Activated T-cell treated with anti-CD3 and anti-CD28 coated beads, Interleukin-2, amount 50 U/mL, for 48 hours (primary cell): ENCODE data around the gene NUP43.
"Not testable (repeated sequence)": the region's sequence is repeated elsewhere in the genome, so short reads cannot be mapped to it uniquely, and the experiment has no call there.

ENCODE experiments used
- DNase-seq, 2 experiments: peaks; one replicate each; pipeline ENCODE4 v3.0.0-alpha.2; 2020

Gene NUP43

DNA sequence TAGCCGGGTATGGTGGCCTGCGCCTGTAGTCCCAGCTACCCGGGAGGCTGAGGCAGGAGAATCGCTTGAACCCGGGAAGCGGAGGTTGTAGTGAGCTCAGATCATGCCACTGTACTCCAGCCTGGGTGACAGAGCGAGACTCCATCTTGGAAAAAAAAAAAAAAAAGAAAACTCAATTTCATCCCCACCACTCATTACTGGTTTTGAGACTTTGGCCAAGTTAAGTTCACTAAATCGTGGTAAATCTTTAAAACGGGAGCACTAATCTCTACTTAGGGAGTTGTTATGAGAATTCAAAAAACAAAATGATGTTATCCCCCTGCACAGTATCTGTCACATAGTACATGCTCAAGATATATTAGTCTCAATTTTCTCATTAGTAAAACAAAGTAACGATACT, 1.1 kb downstream of the NUP43 start:
- not testable (repeated sequence) for DNase-seq

DNA sequence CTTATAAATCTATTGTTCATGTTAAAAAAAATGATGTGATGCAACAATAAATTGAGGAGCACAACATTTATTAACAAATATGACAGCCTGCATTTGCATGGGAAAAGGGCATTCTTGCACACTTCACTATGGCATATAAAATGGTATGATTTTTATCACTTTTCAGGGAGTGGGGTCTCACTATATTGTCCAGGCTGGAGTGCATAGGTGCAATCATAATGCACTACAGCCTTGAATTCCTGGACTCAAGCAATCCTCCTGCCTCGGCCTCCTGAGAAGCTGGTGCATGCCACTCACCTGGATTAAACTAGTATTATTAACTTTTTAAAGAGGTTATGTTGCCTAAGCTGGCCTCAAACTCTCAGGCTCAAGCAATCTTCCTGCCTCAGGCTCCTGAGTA, 11.4 kb downstream of the NUP43 start:
- no peak for DNase-seq

DNA sequence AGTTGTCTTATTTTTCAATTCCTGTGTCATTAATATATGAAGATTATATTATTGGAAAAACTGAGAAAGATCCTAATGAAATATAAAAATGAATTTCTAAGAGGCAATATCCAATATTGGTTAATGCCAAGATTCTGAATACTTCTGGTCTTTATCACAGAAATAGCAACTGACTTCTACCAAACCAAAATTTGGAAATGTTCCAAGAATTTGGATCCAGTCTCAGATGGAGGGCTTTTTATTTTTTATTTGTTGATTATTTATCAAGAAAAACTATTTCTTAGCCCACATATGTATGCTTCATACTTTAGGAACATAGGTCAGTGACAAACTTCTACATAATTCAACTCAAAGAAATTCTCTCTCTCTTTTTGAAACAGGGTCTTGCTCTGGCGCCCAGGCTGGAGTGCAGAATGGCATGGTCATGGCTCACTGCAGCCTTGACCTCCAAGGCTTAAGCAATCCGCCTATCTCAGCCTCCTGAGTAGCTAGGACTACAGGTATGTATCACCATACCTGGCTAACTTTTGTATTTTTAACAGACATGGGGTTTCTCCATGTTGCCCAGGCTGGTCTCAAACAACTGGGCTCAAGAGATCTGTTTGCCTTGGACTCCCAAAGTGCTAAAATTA, 13.1 kb downstream of the NUP43 start:
- no peak for DNase-seq

DNA sequence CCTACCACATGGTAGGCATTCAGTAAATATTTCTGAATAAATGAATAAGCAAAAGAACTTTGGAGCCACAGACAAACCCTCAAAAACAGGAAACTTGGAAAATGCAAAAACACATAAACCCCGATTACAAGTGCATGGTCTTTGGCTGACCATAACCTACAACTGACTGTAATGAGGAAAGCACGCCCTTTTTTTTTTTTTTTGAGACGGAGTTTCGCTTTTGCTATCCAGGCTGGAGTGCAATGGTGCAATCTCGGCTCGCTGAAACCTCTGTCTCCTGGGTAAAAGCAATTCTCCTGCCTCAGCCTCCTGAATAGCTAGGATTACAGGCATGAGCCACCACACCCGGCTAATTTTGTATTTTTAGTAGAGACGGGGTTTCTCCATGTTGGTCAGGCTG, 16.5 kb downstream of the NUP43 start:
- no peak for DNase-seq

DNA sequence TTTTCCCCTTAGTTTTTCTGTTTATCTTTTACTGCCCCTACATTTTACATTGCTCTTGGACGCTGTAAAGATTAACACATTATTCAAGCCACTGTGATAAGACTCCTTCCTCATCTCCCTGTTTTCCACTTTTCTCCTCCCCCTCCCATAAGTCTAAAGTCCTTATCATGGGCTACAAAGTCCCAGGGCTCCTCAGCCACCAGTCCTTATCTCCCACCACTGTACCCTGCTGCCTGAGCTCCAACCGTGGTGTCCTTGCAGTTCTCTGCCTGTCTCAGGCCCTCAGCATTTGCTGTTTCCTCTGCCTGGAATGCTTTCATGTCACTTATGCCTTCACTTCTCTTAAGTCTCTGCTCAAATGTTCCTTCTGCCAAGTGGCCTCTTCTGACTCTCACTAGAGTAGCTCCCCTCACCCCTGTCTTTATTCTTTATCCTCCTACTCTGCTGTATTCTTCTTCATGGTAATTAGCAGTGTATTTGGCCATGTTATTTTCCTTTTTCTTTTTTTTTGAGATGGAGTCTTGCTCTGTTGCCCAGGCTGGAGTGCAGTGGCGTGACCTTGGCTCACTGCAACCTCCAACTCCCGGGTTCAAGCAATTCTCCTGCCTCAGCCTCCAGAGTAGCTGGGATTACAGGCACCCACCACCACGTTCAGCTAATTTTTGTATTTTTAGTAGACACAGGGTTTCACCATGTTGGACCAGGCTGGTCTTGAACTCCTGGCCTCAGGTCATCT, 17.7 kb downstream of the NUP43 start:
- no peak for DNase-seq

DNA sequence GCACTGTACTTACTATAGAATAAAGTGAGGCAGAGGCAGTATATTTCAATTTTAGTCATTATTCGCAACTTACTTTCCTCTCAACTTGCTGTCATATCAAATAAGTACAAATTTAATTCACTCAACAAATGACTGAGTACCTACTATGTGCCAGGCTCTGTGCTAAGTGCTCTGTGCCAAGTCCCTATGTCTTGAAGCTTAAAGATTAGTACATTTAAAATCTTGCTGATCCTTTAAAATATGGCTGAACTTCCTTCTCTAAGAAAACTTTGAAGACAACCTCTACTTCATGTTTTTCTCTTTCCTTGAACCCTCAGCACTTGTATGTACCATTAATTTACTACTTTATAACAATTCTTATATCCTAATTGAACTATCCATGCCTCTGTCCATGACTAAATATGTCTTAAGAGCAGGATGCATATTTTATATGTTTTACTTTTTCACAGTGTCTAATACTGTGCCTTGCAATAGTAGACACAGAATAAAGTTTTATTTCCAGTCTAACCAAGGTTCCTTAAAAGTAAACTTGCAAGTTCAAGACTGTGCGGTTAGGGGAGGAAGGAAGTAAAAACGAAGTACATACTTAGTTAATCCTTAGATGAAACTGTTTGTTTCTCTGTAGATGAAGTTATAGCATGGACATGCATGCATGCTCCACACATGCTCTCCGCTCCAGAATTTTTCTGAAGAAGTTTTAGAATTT, 18.4 kb downstream of the NUP43 start:
- no peak for DNase-seq

DNA sequence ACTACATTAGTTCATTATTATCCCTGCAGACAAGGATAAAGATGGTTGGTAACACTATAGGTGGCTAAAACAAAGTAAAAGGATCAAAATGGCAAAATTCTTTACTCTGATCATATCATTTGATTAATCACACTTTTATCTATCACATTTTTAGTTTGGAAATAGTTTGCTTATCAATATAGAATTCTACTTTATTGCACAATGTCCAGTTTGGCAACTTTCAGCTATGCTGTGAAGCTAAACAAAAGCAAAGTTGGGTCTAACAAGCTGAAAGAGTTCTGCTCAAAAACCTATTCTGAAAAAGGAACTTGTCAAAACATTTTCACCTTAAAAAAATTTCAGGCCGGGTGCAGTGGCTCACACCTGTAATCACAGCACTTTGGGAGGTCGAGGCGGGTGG, 20.5 kb downstream of the NUP43 start:
- DNase-seq: no peak

DNA sequence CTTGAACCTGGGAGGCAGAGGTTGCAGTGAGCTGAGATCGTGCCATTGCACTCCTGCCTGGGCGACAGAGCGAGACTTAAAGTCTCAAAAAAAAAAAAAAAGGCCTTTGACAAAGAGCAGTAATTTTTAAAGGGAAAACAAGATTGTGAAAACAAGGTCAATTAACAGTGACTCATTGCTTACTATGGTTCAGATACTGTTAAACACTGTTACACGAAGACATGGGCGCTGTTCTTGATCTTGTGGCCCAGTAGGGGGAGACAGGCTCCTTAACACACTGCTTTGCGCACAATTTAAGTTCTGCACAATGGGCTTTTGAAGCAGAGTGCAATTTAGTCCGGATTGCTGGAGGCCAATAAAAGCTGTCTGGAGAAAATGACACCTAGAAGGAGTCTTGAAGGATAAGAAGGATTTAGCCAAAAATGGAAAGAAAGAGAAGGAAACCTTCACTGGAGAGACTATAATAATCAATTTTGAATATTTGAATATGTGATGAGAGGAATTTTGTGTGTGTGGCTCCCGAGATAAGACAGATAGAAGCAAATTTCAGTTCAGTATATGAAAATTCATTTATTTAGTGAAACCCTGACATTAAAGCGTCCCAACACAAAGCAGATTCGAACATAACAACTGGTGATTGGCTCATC, 22.4 kb downstream of the NUP43 start:
- DNase-seq: peak in 1 of 2 experiments; percentile 33

DNA sequence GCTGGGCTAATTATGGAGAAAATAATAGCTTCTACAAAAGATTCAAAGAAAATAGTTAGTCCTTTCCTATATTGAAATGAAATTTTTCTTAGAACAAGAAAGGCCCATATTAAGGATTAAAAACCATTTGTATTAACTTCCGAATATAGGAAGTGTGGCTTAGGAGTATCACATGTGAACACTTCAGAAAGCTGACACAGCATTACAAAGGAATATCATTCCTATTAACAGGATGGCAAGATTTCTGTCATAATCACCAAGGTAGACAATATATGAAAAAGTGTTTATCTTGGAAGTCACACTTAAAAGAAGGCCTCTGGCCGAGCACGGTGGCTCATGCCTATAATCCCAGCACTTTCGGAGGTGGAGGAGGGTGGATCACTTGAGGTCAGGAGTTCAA, 23.1 kb downstream of the NUP43 start:
- DNase-seq: no peak

DNA sequence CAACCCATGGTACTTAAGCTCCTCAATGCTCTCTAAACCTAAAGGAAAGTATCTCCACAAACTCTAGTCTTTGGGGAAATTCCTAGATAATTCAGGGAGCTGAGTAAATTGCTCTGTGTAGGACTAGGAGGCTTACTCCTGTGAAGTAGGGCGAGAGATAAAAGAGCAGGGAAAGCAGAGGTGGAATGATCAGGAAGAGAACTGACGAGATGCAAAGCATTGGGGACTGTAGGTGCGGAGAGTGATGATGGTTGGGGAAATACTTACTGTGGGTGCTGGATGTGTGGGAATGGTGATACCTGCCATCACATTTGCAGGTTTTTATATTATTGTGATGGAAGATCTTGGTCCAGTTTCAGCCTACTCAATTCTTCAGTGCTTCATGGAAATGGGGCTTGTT, 26.8 kb downstream of the NUP43 start:
- DNase-seq: no peak

DNA sequence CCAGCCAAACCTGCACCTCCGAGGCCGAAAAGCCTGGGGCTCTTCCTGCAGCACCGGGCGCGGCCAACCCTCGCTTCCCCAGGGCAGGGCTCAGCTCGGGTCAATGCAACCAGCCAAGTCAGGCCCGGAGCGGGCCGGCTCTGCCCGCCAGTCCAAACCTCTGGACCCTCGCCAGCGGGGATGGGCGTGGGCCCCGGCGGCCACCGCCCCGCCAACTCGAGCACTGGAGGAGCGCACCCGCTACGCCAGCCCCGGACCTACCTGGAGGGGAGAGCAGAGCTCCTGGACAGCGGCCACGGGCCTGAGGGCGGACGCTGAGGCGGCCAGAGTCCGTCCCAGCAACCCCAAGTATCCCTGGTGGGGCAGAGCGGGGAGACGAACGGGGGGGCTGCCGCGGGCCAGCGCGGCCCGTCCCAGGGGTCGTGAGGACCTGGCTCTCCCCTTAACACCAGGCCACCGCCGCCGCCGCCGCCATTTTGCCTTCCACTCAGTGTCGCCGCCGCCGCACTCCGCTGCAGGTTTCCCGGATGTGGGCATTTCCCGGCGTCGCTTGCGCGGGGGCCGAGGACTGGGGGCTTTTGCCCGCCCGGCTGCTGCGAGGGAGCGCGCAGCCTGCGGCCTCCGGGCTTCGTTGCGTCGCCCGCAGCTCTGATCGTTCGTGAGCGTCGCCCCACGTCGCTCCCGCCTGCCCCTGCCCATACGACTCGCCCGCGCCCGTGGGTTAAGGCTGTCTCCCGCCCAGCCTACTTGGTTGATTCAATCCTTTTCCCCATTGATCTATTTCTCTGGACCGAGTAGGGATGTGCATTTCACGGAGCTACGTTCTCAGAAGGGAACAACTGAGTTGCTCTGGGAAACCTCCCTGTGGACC, 28.5 kb downstream of the NUP43 start, which contains the start of gene LATS1:
LATS1 (minus strand) TSS at position 514 of the 871 bp plus-strand sequence. CDS start 15,975 bp downstream, outside the sequence.
- DNase-seq: peak; percentile 95

DNA sequence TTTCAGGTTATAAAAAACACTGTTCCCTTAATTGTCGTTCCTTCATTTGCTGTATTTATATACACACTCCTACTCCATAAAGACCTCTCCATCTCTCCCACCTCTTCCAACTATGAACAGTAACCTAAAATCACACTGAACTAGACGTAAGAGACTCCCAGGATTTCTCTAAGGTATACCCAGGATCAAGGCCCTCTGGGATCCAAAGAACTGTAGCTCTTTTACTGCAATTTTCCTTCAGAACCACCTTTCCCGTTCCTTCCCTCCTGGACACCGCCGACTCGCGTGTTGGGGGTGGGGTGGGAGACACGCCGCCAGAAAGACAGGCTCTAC, 29.1 kb downstream of the NUP43 start:
- DNase-seq: no peak

DNA sequence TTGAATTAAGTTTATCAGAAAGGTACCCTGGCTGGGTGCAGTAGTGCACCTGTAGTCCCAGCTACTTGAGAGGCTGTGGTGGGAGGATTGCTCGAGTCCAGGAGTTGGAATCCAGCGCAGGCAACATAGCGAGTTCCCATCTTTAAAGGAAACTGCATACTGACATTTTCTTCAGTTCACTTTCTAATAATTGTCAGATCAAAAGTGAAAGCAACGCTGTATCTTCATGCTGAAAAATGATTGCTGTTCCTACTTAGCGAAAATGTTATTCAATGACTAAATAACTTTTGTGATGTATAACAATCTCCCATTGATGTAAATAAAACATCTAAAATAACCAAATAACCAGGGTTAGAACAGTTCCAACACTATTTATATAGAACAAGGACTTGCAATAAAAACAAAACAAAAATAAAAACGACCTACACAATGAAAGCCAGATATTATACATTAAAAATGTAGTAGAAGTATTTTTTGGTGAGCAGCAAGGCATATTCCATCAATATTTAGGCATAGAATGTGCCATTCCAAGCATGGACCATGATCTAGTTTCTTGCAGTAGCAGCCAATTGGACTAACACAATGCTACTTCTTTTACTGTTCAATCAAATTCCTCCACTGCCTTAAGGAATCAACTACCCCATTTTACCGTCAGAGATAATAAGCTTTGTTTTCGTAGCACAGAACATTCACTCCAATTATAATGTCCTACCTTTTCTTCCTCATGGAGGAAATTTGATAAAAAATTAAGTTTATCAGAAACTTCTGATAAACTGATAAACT, 30.0 kb downstream of the NUP43 start:
- no peak for DNase-seq

DNA sequence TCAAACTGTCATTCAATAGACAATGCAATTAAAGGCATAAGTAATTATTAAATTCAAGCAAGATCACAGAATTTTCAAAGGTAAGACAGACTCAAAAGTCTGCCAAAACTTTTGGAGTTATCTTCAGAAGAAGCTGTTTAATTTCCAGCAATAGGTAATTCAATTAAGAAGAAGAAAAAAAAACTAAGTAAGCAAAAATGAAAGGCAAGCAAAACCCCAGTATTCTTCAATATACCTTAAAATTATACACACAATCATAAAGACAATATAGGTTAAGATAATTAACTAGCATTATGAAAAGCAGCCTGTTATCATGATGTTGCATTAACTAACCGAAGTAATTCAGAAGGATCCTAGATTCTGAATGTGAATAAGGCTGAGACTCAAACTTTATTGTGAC, 31.9 kb downstream of the NUP43 start:
- no peak for DNase-seq

DNA sequence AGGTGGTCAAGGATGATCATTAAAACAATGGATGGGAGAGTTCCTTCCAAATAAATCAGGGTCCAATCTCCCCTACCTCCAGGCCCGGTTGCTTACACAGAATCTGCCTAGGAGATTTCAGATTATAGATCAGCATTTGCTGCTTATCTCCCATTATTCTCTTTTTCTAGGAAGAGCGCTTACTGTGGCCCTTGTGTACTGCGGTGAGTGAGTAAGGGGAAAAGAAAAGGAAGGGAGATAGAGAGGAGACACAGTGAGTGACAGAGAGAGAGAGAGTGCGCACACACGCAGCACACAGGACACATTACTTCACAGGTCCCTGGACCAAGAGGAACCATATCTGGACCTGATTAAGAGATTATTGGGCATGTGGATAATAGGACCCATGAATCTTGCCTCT, 34.6 kb downstream of the NUP43 start:
- DNase-seq: no peak

DNA sequence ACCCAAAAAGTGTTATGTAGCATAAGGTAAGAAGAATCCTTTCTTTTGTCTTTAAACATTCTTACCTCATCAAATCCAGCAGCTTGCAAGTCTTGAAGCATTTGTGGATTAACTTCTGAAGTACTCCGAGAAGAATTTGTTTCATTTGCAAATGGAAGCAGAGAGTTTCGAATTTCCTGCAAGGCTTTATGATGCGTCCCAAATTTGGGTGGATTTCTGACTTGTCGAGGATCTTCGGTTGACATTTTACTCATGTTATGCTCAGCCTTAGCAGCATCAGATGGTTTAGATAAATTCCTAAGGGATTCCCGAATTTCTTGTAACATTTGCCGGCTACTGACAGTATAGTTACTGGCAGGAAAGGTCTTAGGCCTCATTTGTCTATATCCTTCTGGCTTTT, 44.6 kb downstream of the NUP43 start:
- DNase-seq: no peak

DNA sequence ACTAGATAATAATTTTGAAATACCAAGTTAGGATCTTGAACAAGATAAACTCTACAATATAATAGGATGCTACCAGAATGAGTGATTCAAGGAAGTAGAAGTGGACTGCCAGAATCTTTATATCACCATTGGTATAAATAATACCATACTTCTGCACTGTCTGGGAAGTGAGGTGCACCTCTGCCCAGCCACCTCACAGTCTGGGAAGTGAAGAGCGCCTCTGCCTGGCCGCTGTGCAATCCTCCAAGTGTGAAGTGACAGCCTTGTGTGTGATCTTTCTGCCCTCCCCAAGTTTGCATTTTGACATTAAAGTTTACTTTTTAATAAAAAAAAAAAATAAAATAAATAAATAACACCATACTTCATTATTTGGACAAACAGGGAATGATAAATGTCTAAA, 47.2 kb downstream of the NUP43 start:
- DNase-seq: no peak

DNA sequence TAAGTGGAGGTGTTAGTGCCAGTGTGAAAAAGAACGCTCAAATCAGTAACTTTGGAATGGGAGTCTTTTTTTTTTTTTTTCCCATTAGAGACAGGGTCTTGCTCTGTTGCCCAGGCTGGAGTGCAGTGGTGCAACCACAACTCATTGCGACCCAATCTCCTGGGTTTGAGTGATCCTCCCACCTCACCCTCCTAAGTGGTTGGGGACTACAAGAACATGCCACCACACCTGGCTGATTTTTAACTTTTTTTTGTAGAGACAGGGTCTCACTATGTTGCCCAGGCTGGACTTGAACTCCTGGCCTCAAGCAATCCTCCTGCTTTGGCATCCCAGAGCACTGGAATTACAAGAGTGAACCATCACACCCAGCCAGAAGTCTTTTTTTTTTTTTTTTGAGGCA, 48.2 kb downstream of the NUP43 start:
- DNase-seq: no peak

DNA sequence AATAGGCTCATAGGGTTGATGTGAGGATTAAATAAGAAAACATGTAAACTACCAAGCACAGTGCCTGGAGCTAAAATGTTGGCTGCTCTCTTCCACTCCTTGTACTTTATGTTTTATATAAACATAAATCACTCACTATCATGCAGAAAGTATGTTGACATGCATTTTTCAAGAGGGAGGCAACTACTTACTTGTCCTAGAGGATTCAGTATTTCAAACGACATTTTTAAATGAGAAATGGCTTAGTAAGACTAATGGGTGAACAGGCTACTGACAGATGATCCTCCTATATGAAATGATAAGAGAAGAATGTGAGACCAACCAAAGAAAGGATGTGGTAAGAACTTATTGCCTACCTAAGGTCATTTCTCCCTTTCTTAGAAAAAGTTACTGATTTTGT, 49.4 kb downstream of the NUP43 start:
- no peak for DNase-seq

DNA sequence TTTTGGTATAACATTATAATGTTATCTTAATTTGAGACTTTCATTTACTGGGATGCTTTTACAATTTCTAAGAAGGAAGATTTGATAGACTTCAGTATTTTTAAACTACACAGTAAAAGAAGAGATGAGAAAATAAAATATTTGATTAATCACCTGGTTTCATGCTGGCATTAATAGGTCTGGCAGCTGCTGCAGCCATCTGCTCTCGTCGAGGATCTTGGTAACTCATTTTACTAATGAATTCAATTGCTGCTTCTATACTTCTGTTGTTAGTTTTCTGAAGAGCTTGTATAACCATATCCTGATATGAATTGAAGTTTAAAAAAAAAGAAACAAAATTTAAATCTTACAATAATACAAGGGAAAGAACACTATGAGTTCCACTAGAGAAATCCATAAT, 51.4 kb downstream of the NUP43 start:
- DNase-seq: no peak

DNA sequence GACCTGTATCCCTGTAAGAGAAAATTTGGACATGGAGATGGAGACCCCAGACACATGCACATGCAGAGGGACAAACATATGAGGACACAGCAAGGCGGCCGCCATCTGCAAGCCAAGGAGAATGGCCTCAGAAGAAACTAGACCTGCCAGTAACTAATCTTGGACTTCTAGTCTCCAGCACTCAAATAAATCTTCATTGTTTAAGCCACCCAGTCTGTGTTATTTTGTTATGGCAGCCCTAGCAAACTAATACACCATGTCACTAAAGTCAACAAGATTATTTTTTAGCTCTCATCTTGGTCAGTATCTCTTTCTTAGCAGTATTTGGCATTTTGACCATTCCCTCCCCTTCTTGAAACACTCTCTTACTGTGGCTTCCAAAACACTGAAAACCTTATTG, 55.1 kb downstream of the NUP43 start:
- DNase-seq: no peak

DNA sequence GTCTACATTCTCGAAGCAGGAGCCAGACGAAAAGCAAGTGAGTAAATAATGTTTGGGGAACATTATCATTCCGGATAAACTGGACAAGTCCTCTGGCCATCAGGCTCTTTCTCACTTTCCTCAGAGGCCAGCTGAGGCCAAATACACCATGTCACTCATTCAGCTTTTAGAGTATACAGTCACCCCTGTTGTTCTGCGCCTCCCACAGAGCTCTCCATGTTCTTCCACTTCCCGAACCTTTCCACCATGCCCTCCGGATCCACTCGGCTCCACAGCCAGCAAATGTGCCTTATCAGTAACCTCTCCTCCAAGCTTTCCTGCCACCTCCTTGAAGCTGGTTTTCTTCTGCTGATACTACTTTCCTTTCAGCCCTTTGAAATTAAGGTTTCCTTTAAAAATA, 60.1 kb downstream of the NUP43 start:
- DNase-seq: no peak
